ENCODE results near the gene GPR18. TPM values are rescaled to one million over a fixed set of nuclear protein-coding genes. Genes with fewer than 3 reads are reported as not detected.

The GPR18 gene
- total RNA-seq, 2 donors from 2014 or later: 8.7 to 10.1 TPM

GRCh38 chr13:99267927-99268326 is 9.7 kb upstream of the GPR18 start:
- Mint-ChIP-seq H3K36me3 (ENCODE audit: low read depth) (peaks cover 56% of the 10 kb centered on the region), H3K4me1 (peaks cover 54% of the 10 kb centered on the region), H3K9me3 (peaks cover 3% of the 10 kb centered on the region), H3K4me3 (no peak overlapping the region), H3K27ac (no peak overlapping the region), H3K27me3 (no peaks in the 10 kb centered on the region)
- no peak for ATAC-seq (replicated peaks)

GRCh38 chr13:99266827-99267226 is 8.6 kb upstream of the GPR18 start:
- Mint-ChIP-seq H3K4me1 (peaks cover 50% of the 10 kb centered on the region), H3K9me3 (no peaks in the 10 kb centered on the region), H3K4me3 (no peak overlapping the region), H3K27me3 (no peaks in the 10 kb centered on the region), H3K27ac (no peak overlapping the region), H3K36me3 (ENCODE audit: low read depth) (peaks cover 51% of the 10 kb centered on the region)
- ATAC-seq (replicated peaks): no peak

GRCh38 chr13:99265821-99266426 is 7.7 kb upstream of the GPR18 start:
- Mint-ChIP-seq H3K27ac (peak overlapping the region; percentile 85), H3K27me3 (no peaks in the 10 kb centered on the region), H3K36me3 (ENCODE audit: low read depth) (peaks cover 53% of the 10 kb centered on the region), H3K4me1 (peaks cover 41% of the 10 kb centered on the region), H3K9me3 (no peaks in the 10 kb centered on the region), H3K4me3 (peak overlapping the region; percentile 71)
- peak; percentile 61 for ATAC-seq (replicated peaks)

GRCh38 chr13:99265162-99265800 is 7.1 kb upstream of the GPR18 start:
- Mint-ChIP-seq H3K4me1 (peaks cover 36% of the 10 kb centered on the region), H3K27me3 (no peaks in the 10 kb centered on the region), H3K9me3 (no peaks in the 10 kb centered on the region), H3K27ac (peak overlapping the region; percentile 85), H3K36me3 (ENCODE audit: low read depth) (peaks cover 53% of the 10 kb centered on the region), H3K4me3 (peak overlapping the region; percentile 71)
- peak; percentile 83 for ATAC-seq (replicated peaks)

GRCh38 chr13:99264051-99264450 is 5.9 kb upstream of the GPR18 start:
- Mint-ChIP-seq H3K36me3 (ENCODE audit: low read depth) (peaks cover 65% of the 10 kb centered on the region), H3K4me3 (peak overlapping the region; percentile 38), H3K9me3 (no peaks in the 10 kb centered on the region), H3K27ac (peak overlapping the region; percentile 63), H3K4me1 (peaks cover 45% of the 10 kb centered on the region), H3K27me3 (no peaks in the 10 kb centered on the region)
- ATAC-seq (replicated peaks): no peak

GRCh38 chr13:99263126-99263785 is 5.1 kb upstream of the GPR18 start:
- H3K27me3 Mint-ChIP-seq: no peaks in the 10 kb centered on the region
- H3K27ac Mint-ChIP-seq: peak overlapping the region; percentile 63
- peaks cover 61% of the 10 kb centered on the region for H3K36me3 Mint-ChIP-seq (ENCODE audit: low read depth)
- no peak for ATAC-seq (replicated peaks)
- no peaks in the 10 kb centered on the region for H3K9me3 Mint-ChIP-seq
- peak overlapping the region; percentile 38 for H3K4me3 Mint-ChIP-seq
- H3K4me1 Mint-ChIP-seq: peaks cover 46% of the 10 kb centered on the region

- Mint-ChIP-seq H3K9me3 (no peaks in the 10 kb centered on the region), H3K4me3 (no peak overlapping the region), H3K27me3 (no peaks in the 10 kb centered on the region), H3K4me1 (peaks cover 50% of the 10 kb centered on the region), H3K27ac (no peak overlapping the region), H3K36me3 (ENCODE audit: low read depth) (peaks cover 73% of the 10 kb centered on the region)
- ATAC-seq (replicated peaks): no peak
Observed at GRCh38 chr13:99261059-99261458, 2.9 kb upstream of the GPR18 start.

GRCh38 chr13:99260216-99260615 is 2.0 kb upstream of the GPR18 start:
- H3K9me3 Mint-ChIP-seq: no peaks in the 10 kb centered on the region
- peak overlapping the region; percentile 93 for H3K4me3 Mint-ChIP-seq
- H3K36me3 Mint-ChIP-seq (ENCODE audit: low read depth): peaks cover 74% of the 10 kb centered on the region
- ATAC-seq (replicated peaks): no peak
- H3K27me3 Mint-ChIP-seq: no peaks in the 10 kb centered on the region
- peak overlapping the region; percentile 85 for H3K27ac Mint-ChIP-seq
- H3K4me1 Mint-ChIP-seq: peaks cover 48% of the 10 kb centered on the region

GRCh38 chr13:99258946-99259345 is 767 bp upstream of the GPR18 start:
- H3K36me3 Mint-ChIP-seq (ENCODE audit: low read depth): peaks cover 71% of the 10 kb centered on the region
- peaks cover 46% of the 10 kb centered on the region for H3K4me1 Mint-ChIP-seq
- H3K4me3 Mint-ChIP-seq: peak overlapping the region; percentile 93
- H3K27ac Mint-ChIP-seq: peak overlapping the region; percentile 85
- H3K27me3 Mint-ChIP-seq: no peaks in the 10 kb centered on the region
- no peaks in the 10 kb centered on the region for H3K9me3 Mint-ChIP-seq
- peak; percentile 43 for ATAC-seq (replicated peaks)

- H3K27ac Mint-ChIP-seq: no peak overlapping the region
Observed at GRCh38 chr13:99257291-99257690, 888 bp downstream of the GPR18 start.

GRCh38 chr13:99256709-99257108 is 1.5 kb downstream of the GPR18 start:
- peak overlapping the region; percentile 5 for H3K27ac Mint-ChIP-seq
- H3K4me3 Mint-ChIP-seq: peak overlapping the region; percentile 93
- peaks cover 69% of the 10 kb centered on the region for H3K36me3 Mint-ChIP-seq (ENCODE audit: low read depth)
- no peaks in the 10 kb centered on the region for H3K27me3 Mint-ChIP-seq
- peaks cover 42% of the 10 kb centered on the region for H3K4me1 Mint-ChIP-seq
- no peak for ATAC-seq (replicated peaks)
- H3K9me3 Mint-ChIP-seq: no peaks in the 10 kb centered on the region

More at GRCh38 chr13:99257291-99257690, 888 bp downstream of the GPR18 start:
- ATAC-seq (replicated peaks): no peak
- Mint-ChIP-seq H3K4me3 (peak overlapping the region; percentile 93), H3K9me3 (no peaks in the 10 kb centered on the region), H3K36me3 (ENCODE audit: low read depth) (peaks cover 68% of the 10 kb centered on the region), H3K27me3 (no peaks in the 10 kb centered on the region), H3K4me1 (peaks cover 39% of the 10 kb centered on the region)

- Mint-ChIP-seq H3K27ac (peak overlapping the region; percentile 5), H3K4me1 (peaks cover 45% of the 10 kb centered on the region)
Observed at GRCh38 chr13:99256283-99256682, 1.9 kb downstream of the GPR18 start.

GRCh38 chr13:99255271-99255670 is 2.9 kb downstream of the GPR18 start:
- Mint-ChIP-seq H3K4me3 (peak overlapping the region; percentile 93), H3K9me3 (no peaks in the 10 kb centered on the region), H3K27me3 (no peaks in the 10 kb centered on the region), H3K27ac (peak overlapping the region; percentile 44), H3K4me1 (peaks cover 49% of the 10 kb centered on the region), H3K36me3 (ENCODE audit: low read depth) (peaks cover 77% of the 10 kb centered on the region)
- no peak for ATAC-seq (replicated peaks)

More at GRCh38 chr13:99256283-99256682, 1.9 kb downstream of the GPR18 start:
- Mint-ChIP-seq H3K36me3 (ENCODE audit: low read depth) (peaks cover 67% of the 10 kb centered on the region), H3K9me3 (no peaks in the 10 kb centered on the region), H3K27me3 (no peaks in the 10 kb centered on the region), H3K4me3 (peak overlapping the region; percentile 93)
- ATAC-seq (replicated peaks): no peak

- Mint-ChIP-seq H3K27ac (peak overlapping the region; percentile 44), H3K36me3 (ENCODE audit: low read depth) (peaks cover 77% of the 10 kb centered on the region), H3K4me3 (peak overlapping the region; percentile 93), H3K9me3 (no peaks in the 10 kb centered on the region), H3K27me3 (no peaks in the 10 kb centered on the region), H3K4me1 (peaks cover 49% of the 10 kb centered on the region)
- no peak for ATAC-seq (replicated peaks)
Observed at GRCh38 chr13:99254830-99255229, 3.3 kb downstream of the GPR18 start.

- peak overlapping the region; percentile 60 for H3K4me3 Mint-ChIP-seq
- peaks cover 47% of the 10 kb centered on the region for H3K4me1 Mint-ChIP-seq
- peaks cover 80% of the 10 kb centered on the region for H3K36me3 Mint-ChIP-seq (ENCODE audit: low read depth)
- no peak for ATAC-seq (replicated peaks)
- H3K9me3 Mint-ChIP-seq: no peaks in the 10 kb centered on the region
- no peaks in the 10 kb centered on the region for H3K27me3 Mint-ChIP-seq
- H3K27ac Mint-ChIP-seq: peak overlapping the region; percentile 57
Observed at GRCh38 chr13:99251921-99252320, 6.3 kb downstream of the GPR18 start.
